ELR (cell line): ENCODE results near the gene IL1R2.

Experiments
- DNase-seq: peaks from one replicate; pipeline ENCODE4 v3.0.0-alpha.2; 2015; ENCODE audit warnings: low read depth

IL1R2 gene

GRCh38 chr2:102043560-102043959, 51.8 kb downstream of the IL1R2 start:
- DNase-seq, result no peak

- DNase-seq, result no peak
These were observed 52.6 kb downstream of the IL1R2 start for GRCh38 chr2:102044235-102044896.

- no peak for DNase-seq
These were observed 53.3 kb downstream of the IL1R2 start for GRCh38 chr2:102044967-102045489.

GRCh38 chr2:102045697-102046096, 53.9 kb downstream of the IL1R2 start:
- no peak for DNase-seq

- peak; percentile 49 for DNase-seq
These were observed 54.6 kb downstream of the IL1R2 start for GRCh38 chr2:102046135-102046986.

- peak; percentile 68 for DNase-seq
These were observed 56.7 kb downstream of the IL1R2 start for GRCh38 chr2:102048465-102048864.

GRCh38 chr2:102049756-102050443, 58.1 kb downstream of the IL1R2 start:
- DNase-seq, result no peak

- peak; percentile 76 for DNase-seq
These were observed 59.2 kb downstream of the IL1R2 start for GRCh38 chr2:102050854-102051391.

GRCh38 chr2:102051692-102052277, 60.0 kb downstream of the IL1R2 start:
- peak; percentile 81 for DNase-seq

- DNase-seq, result no peak
These were observed 60.6 kb downstream of the IL1R2 start for GRCh38 chr2:102052365-102052764.

- no peak for DNase-seq
These were observed 61.3 kb downstream of the IL1R2 start for GRCh38 chr2:102053096-102053495.

- DNase-seq, result no peak
These were observed 63.7 kb downstream of the IL1R2 start for GRCh38 chr2:102055346-102055990.

GRCh38 chr2:102056079-102056581, 64.4 kb downstream of the IL1R2 start:
- no peak for DNase-seq

- no peak for DNase-seq
These were observed 65.9 kb downstream of the IL1R2 start for GRCh38 chr2:102057502-102058292.

GRCh38 chr2:102058293-102058833, 66.6 kb downstream of the IL1R2 start:
- no peak for DNase-seq

GRCh38 chr2:102059151-102059550, 67.4 kb downstream of the IL1R2 start:
- no peak for DNase-seq

- no peak for DNase-seq
These were observed 68.3 kb downstream of the IL1R2 start for GRCh38 chr2:102060047-102060446.

GRCh38 chr2:102060792-102061191, 69.0 kb downstream of the IL1R2 start:
- no peak for DNase-seq

GRCh38 chr2:102061286-102061699, 69.5 kb downstream of the IL1R2 start:
- DNase-seq, result no peak
